ENCODE data around the gene MTCP1. TPM values are rescaled to one million over a fixed set of nuclear protein-coding genes. Genes with fewer than 3 reads are reported as not detected.

MTCP1 gene
- total and polyA plus RNA-seq, 2 of the 8 experiments (the other 6 are each of a cell fraction or from before 2014, with no cell fraction given): 1.2 to 12.3 TPM

- H3K36me3 ChIP-seq (ENCODE audit: control insufficient read depth in 2 of 4, insufficient read depth in 4 of 4, low read length in 3 of 4): peaks cover 0 to 9% (median 2%) of the 10 kb centered on the region in 4 experiments; a peak in 3 of 8 replicates
- H2BK120ac ChIP-seq (replicated peaks; ENCODE audit: low read depth, low read length): no peak overlapping the region
- H3K18ac ChIP-seq (ENCODE audit: extremely low read depth, low read length): no peak overlapping the region
- no peaks in the 10 kb centered on the region for H3K23me2 ChIP-seq (ENCODE audit: low read depth, low read length)
- no peak for FAIRE-seq
- H2AFZ ChIP-seq (ENCODE audit: low read length): no peak overlapping the region
- no peak overlapping the region for H2BK20ac ChIP-seq (ENCODE audit: low read length)
- no peak overlapping the region for H3K9ac ChIP-seq (replicated peaks in 1 of 4; ENCODE audit: extremely low read depth in 1 of 4, low read depth in 3 of 4, low read length in 3 of 4)
- ChIA-PET CTCF (ENCODE audit: partially characterized antibody) (no interaction called here), POLR2A (ENCODE audit: partially characterized antibody) (no interaction called here)
- H3K4me2 ChIP-seq (ENCODE audit: insufficient read depth in 1 of 2, low read depth in 2 of 2, low read length in 2 of 2): no peak overlapping the region
- no peak overlapping the region for H2AK5ac ChIP-seq (ENCODE audit: low read depth, low read length)
- no peaks in the 10 kb centered on the region for H3K9me3 ChIP-seq (ENCODE audit: insufficient read depth in 2 of 2, low read depth in 1 of 2, low read length in 1 of 2)
- no peak overlapping the region for H3K23ac ChIP-seq (ENCODE audit: insufficient read length)
- no peak overlapping the region for H4K5ac ChIP-seq (ENCODE audit: insufficient read length, low read depth, low read length)
- no peak overlapping the region for H2BK15ac ChIP-seq (ENCODE audit: low read length)
- H2BK5ac ChIP-seq (ENCODE audit: low read depth, low read length): no peak overlapping the region
- H3K27ac ChIP-seq (ENCODE audit: low read depth, low read length): no peak overlapping the region
- no peak overlapping the region for H3K56ac ChIP-seq (replicated peaks; ENCODE audit: insufficient read length, low read depth, low read length)
- H4K8ac ChIP-seq (ENCODE audit: extremely low read depth, insufficient read depth, low read length): no peak overlapping the region
- no peaks in the 10 kb centered on the region for H4K20me1 ChIP-seq (replicated peaks in 1 of 2; ENCODE audit: control insufficient read depth in 1 of 2, insufficient read depth in 2 of 2, low read length in 2 of 2)
- no peak overlapping the region for H2BK12ac ChIP-seq (ENCODE audit: low read depth, low read length)
- no peak overlapping the region for H3K4me3 ChIP-seq (ENCODE audit: extremely low read depth in 1 of 4, insufficient read depth in 2 of 4, low read depth in 3 of 4, low read length in 4 of 4)
- H3K27me3 ChIP-seq (replicated peaks in 1 of 4; ENCODE audit: control insufficient read depth in 3 of 4, extremely low read depth in 1 of 4, insufficient read depth in 3 of 4, low read length in 3 of 4): no peaks in the 10 kb centered on the region
- H3K14ac ChIP-seq (ENCODE audit: insufficient read length): no peak overlapping the region
- WGBS, 2 experiments (ENCODE audit: extremely low coverage in 1 of 2, insufficient coverage in 1 of 2, insufficient read length in 1 of 2, insufficient replicate concordance in 2 of 2, low coverage in 1 of 2, low lambda C conversion rate in 2 of 2, missing lambda C conversion rate in 1 of 2): 95% methylated on average over 4 of the region's 4 CpGs; no CpG with 5 or more reads in 1 of the 2 experiments
- no peak overlapping the region for H4K91ac ChIP-seq (replicated peaks; ENCODE audit: insufficient read length, low read length)
- H3K4me1 ChIP-seq (replicated peaks in 1 of 4; ENCODE audit: control insufficient read depth in 3 of 4, insufficient read depth in 4 of 4, low read length in 3 of 4): no peaks in the 10 kb centered on the region
- H3K79me1 ChIP-seq (ENCODE audit: low read depth, low read length): no peaks in the 10 kb centered on the region
- TF ChIP-seq HDAC6 (IDR thresholded peaks at IDR 0.05; ENCODE audit: low read depth, low read length): no peak
- TF ChIP-seq SP4 (IDR thresholded peaks at IDR 0.05; ENCODE audit: low read length): no peak
- TF ChIP-seq MAFK (IDR thresholded peaks at IDR 0.05; ENCODE audit: low read depth, low read length): no peak
- TF ChIP-seq ZNF274 (IDR thresholded peaks at IDR 0.05; ENCODE audit: borderline replicate concordance, extremely low read depth, low read length): no peak
- no peak for TF ChIP-seq NANOG (IDR thresholded peaks at IDR 0.05; ENCODE audit: insufficient read depth, low read depth, low read length, poor library complexity, severe bottlenecking)
- TF ChIP-seq KDM1A (IDR thresholded peaks at IDR 0.05; ENCODE audit: borderline replicate concordance, low read length): 0 out of 2 replicates have a peak, but pooled peaks have one; percentile 24
- no peak for TF ChIP-seq RAD21 (IDR thresholded peaks at IDR 0.05 in 1 of 2, conservative IDR thresholded peaks at IDR 0.05 in 1 of 2; ENCODE audit: low read depth in 2 of 2, low read length in 2 of 2)
- H3K79me2 ChIP-seq (ENCODE audit: control insufficient read depth in 1 of 2, insufficient read depth in 2 of 2, low read length in 2 of 2): no peaks in the 10 kb centered on the region; a peak in 2 of 4 replicates
- H3K4ac ChIP-seq (replicated peaks; ENCODE audit: insufficient read length, low read depth, low read length): no peak overlapping the region
- no peak for DNase-seq (ENCODE audit: low read depth in 1 of 2, low spot score in 2 of 2)
Measured at GRCh38 chrX:155035688-155036087, 35.2 kb downstream of the MTCP1 start.
